Muscle of leg (tissue), 11 donors: ENCODE data around the gene PI4K2B. TPM values are rescaled to one million over a fixed set of nuclear protein-coding genes. Genes with fewer than 3 reads are reported as not detected.
"Not testable (repeated sequence)": the region's sequence is repeated elsewhere in the genome, so short reads cannot be mapped to it uniquely, and the experiment has no call there.

ENCODE experiments used
- DNase-seq: peaks from one replicate; pipeline ENCODE4 v3.0.0; 2013
- H3K27ac ChIP-seq: one replicate; pipeline ENCODE4 v1.5.1; 2013; ENCODE audit warnings: mild to moderate bottlenecking, low read length, control low read depth
- H3K27me3 ChIP-seq: one replicate; pipeline ENCODE4 v1.6.1; 2013; ENCODE audit warnings: low read length; ENCODE audit not compliant: control insufficient read depth, insufficient read depth
- H3K36me3 ChIP-seq: one replicate; pipeline ENCODE4 v1.6.1; 2013; ENCODE audit warnings: low read length; ENCODE audit not compliant: control insufficient read depth, insufficient read depth
- H3K4me1 ChIP-seq: one replicate; pipeline ENCODE4 v1.6.1; 2013; ENCODE audit warnings: low read length; ENCODE audit not compliant: control insufficient read depth, insufficient read depth
- H3K4me3 ChIP-seq: one replicate; pipeline ENCODE4 v1.5.1; 2013; ENCODE audit warnings: low read length, control low read depth
- H3K9me3 ChIP-seq: replicated peaks from 2 replicates; pipeline ENCODE4 v1.6.1; 2013; ENCODE audit warnings: low read depth, low read length; ENCODE audit not compliant: control insufficient read depth
- WGBS: methylation state at CpG from one replicate; pipeline ENCODE4 v1.1.5; 2013; ENCODE audit warnings: missing lambda C conversion rate; ENCODE audit not compliant: insufficient coverage; 5-methylcytosine and 5-hydroxymethylcytosine counted together
- polyA plus RNA-seq, 8 donors: library from polyadenylated mRNA; unstranded; fragments of 120-200 nt; gene quantifications; one replicate each; pipeline versions ENCODE4 v1.2.1 to v1.2.3, GENCODE V29; 2013; ENCODE audit warnings: inconsistent platforms in 1 of 8, low replicate concordance in 1 of 8; ENCODE audit not compliant: insufficient read length in 8 of 8, insufficient read depth in 1 of 8
- total RNA-seq: library from RNA; stranded (reverse); fragments of 120-200 nt; gene quantifications from one replicate; pipeline ENCODE4 v1.2.4, GENCODE V29; 2013

Gene PI4K2B
- total and polyA plus RNA-seq, 9 donors = 6.7 to 11.0 (median 8.0) TPM

DNA sequence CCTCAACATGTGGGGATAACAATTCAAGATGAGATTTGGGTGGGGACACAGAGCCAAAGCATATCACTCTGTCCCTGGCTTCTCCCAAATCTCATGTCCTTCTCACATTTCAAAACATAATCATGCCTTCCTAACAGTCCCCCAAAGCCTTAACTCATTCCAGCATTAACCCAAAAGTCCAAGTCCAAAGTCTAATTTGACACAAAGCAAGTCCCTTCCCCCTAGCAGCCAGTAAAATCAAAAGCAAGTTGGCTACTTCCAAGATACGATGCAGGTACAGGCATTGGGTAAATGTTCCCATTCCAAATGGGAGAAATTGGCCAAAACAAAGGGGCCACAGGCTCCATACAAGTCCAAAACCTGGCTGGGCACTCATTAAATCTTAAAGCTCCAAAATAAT is 19.1 kb upstream of the PI4K2B start:
- H3K4me1 ChIP-seq, H3K4me3 ChIP-seq, H3K36me3 ChIP-seq, H3K9me3 ChIP-seq, H3K27ac ChIP-seq, H3K27me3 ChIP-seq, DNase-seq: not testable (repeated sequence)
- WGBS = 89% methylated on average over 1 of the region's 1 CpG

- no peaks in the 10 kb centered on the region for H3K36me3 ChIP-seq
- 86% methylated on average over 1 of the region's 1 CpG for WGBS
- peaks cover 4% of the 10 kb centered on the region for H3K9me3 ChIP-seq
- DNase-seq = no peak
- H3K4me1 ChIP-seq = no peaks in the 10 kb centered on the region
- H3K4me3 ChIP-seq = no peak overlapping the region
- no peaks in the 10 kb centered on the region for H3K27me3 ChIP-seq
- no peak overlapping the region for H3K27ac ChIP-seq
These were observed 18.3 kb upstream of the PI4K2B start for GRCh38 chr4:25215511-25215910.

DNA sequence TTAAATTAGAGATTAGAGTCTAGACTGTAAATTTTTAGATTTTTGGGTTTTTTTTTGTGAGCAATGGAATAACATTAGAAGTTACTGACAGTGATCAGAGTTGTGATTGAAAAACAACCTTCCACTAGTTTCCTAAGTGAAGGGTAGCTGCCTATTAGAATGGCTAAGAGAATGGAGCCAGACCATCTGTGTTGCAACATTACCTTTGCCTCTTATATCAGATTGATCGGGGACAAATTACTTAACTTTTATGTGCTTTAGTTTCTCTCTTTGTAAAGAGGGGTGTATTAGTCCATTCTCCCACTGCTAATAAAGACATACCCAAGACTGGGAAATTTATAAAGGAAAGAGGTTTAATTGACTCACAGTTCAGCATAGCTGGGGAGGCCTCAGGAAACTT is 12.5 kb upstream of the PI4K2B start:
- H3K27ac ChIP-seq = no peak overlapping the region
- no peaks in the 10 kb centered on the region for H3K36me3 ChIP-seq
- no CpG with 5 or more reads among the region's 1 CpG for WGBS
- no peak overlapping the region for H3K4me3 ChIP-seq
- H3K4me1 ChIP-seq = no peaks in the 10 kb centered on the region
- no peaks in the 10 kb centered on the region for H3K27me3 ChIP-seq
- no peak for DNase-seq
- H3K9me3 ChIP-seq = peaks cover 37% of the 10 kb centered on the region

GRCh38 chr4:25223802-25224375 is 9.9 kb upstream of the PI4K2B start:
- H3K36me3 ChIP-seq = no peaks in the 10 kb centered on the region
- peaks cover 42% of the 10 kb centered on the region for H3K9me3 ChIP-seq
- WGBS = 67% methylated on average over 1 of the region's 7 CpGs
- no peak overlapping the region for H3K27ac ChIP-seq
- no peak overlapping the region for H3K4me3 ChIP-seq
- H3K27me3 ChIP-seq = no peaks in the 10 kb centered on the region
- H3K4me1 ChIP-seq = no peaks in the 10 kb centered on the region
- peak; percentile 17 for DNase-seq

DNA sequence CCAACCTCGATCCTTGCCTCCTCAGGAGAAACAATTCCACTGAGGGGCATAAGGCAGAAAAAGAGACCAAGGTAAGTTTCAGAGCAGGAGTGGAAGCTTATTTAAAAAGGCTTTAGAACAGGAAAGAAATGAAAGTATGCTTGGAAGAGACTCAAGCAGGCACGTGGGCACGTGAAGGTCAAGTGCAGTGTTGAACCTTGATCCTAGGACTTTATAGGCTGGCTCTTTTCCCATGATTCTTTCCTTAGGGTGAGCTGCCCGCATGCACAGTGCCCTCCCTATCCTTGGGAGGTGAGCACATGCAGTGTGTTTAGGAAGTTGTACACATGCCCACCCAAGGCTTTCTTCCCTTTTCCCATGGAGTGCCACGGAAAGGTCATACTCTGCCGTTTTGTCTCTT is 4.0 kb upstream of the PI4K2B start:
- Histone ChIP-seq H3K36me3 (no peaks in the 10 kb centered on the region), H3K27ac (no peak overlapping the region), H3K4me1 (no peaks in the 10 kb centered on the region), H3K4me3 (no peak overlapping the region), H3K27me3 (no peaks in the 10 kb centered on the region), H3K9me3 (peaks cover 30% of the 10 kb centered on the region)
- no peak for DNase-seq
- whole genome bisulfite sequencing = 85% methylated on average over 4 of the region's 6 CpGs

- Histone ChIP-seq H3K4me1 (no peaks in the 10 kb centered on the region), H3K27me3 (no peaks in the 10 kb centered on the region), H3K27ac (peak overlapping the region; percentile 62), H3K4me3 (no peak overlapping the region), H3K36me3 (no peaks in the 10 kb centered on the region), H3K9me3 (peaks cover 16% of the 10 kb centered on the region)
- no peak for DNase-seq
These were observed 639 bp upstream of the PI4K2B start for GRCh38 chr4:25233194-25233593.

- peak overlapping the region; percentile 98 for H3K27ac ChIP-seq
- peak; percentile 87 for DNase-seq
- H3K4me3 ChIP-seq = peak overlapping the region; percentile 95
- no peaks in the 10 kb centered on the region for H3K4me1 ChIP-seq
- H3K27me3 ChIP-seq = no peaks in the 10 kb centered on the region
- H3K36me3 ChIP-seq = no peaks in the 10 kb centered on the region
- peaks cover 14% of the 10 kb centered on the region for H3K9me3 ChIP-seq
- 3% methylated on average over 42 of the region's 49 CpGs for WGBS
These were observed 847 bp downstream of the PI4K2B start for GRCh38 chr4:25234390-25235370.

GRCh38 chr4:25235401-25235800 is 1.6 kb downstream of the PI4K2B start:
- H3K36me3 ChIP-seq = no peaks in the 10 kb centered on the region
- peak overlapping the region; percentile 98 for H3K27ac ChIP-seq
- H3K27me3 ChIP-seq = no peaks in the 10 kb centered on the region
- no peaks in the 10 kb centered on the region for H3K4me1 ChIP-seq
- WGBS = 74% methylated on average over 4 of the region's 6 CpGs
- peaks cover 14% of the 10 kb centered on the region for H3K9me3 ChIP-seq
- H3K4me3 ChIP-seq = peak overlapping the region; percentile 95
- DNase-seq = no peak

DNA sequence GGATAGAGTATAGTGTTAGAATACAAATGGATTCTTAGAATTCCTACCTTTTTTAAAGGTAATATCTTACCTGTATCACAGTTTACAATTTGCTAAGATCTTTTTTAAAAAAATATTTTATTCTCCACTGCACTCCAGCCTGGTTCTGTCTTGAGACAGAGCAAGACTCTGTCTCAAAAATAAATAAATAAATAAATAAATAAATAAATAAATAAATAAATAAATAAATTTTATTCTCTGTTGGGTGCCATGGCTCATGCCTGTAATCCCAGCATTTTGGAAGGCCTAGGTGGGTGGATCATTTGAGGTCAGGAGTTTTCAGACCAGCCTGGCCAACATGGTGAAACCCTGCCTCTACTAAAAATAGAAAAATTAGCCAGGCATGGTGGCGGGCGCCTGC is 2.2 kb downstream of the PI4K2B start:
- WGBS = no CpG with 5 or more reads among the region's 2 CpGs
- peaks cover 14% of the 10 kb centered on the region for H3K9me3 ChIP-seq
- not testable (repeated sequence) for H3K4me3 ChIP-seq, H3K4me1 ChIP-seq, DNase-seq, H3K36me3 ChIP-seq, H3K27me3 ChIP-seq, H3K27ac ChIP-seq

- Histone ChIP-seq H3K27ac (no peak overlapping the region), H3K36me3 (no peaks in the 10 kb centered on the region), H3K9me3 (peaks cover 14% of the 10 kb centered on the region), H3K4me3 (no peak overlapping the region), H3K4me1 (no peaks in the 10 kb centered on the region), H3K27me3 (no peaks in the 10 kb centered on the region)
- no peak for DNase-seq
- WGBS = no CpG with 5 or more reads among the region's 2 CpGs
These were observed 3.1 kb downstream of the PI4K2B start for GRCh38 chr4:25236971-25237370.
